Measurements from ENCODE around the gene SLC25A30. TPM values are rescaled to one million over a fixed set of nuclear protein-coding genes. Genes with fewer than 3 reads are reported as not detected.
"Not testable (repeated sequence)": the region's sequence is repeated elsewhere in the genome, so short reads cannot be mapped to it uniquely, and the experiment has no call there.

SLC25A30 gene
- total and polyA plus RNA-seq, 8 donors: 2.9 to 51.9 (median 7.3) TPM

DNA sequence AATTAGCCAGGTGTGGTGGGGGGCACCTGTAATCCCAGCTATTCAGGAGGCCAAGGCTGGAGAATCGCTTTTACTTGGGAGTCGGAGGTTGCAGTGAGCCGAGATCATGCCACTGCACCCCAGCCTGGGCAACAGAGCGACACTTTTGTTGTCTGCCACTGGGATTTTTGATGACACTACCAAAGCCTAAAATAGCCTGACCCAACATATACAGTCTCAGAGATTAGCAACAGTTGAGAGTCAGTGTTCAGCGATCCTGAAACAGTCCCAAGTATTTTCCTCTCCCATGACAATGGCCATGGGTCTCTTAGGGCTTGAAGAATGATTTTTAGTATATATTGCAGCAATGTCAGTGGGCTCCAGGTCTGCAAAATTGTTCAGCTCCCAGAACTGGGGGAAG lies 32.9 kb downstream of the SLC25A30 start:
- H3K27ac ChIP-seq: peak overlapping the region in 1 of 5 donors; percentile 41
- WGBS, 5 donors: 94 to 99% (median 97%) methylated on average over 5 of the region's 5 CpGs
- DNase-seq: no peak
- H3K9me3 ChIP-seq: no peaks in the 10 kb centered on the region
- H3K27me3 ChIP-seq: no peaks in the 10 kb centered on the region
- H3K4me3 ChIP-seq: no peak overlapping the region
- peaks cover 0 to 29% (median 16%) of the 10 kb centered on the region in 4 donors for H3K36me3 ChIP-seq
- H3K4me1 ChIP-seq: peaks cover 0 to 6% (median 5%) of the 10 kb centered on the region in 4 donors
- TF ChIP-seq POLR2A (IDR thresholded peaks at IDR 0.05) (no peak), EP300 (IDR thresholded peaks at IDR 0.05) (no peak), POLR2AphosphoS5 (IDR thresholded peaks at IDR 0.05) (no peak)
- TF ChIP-seq, protein P1, sequence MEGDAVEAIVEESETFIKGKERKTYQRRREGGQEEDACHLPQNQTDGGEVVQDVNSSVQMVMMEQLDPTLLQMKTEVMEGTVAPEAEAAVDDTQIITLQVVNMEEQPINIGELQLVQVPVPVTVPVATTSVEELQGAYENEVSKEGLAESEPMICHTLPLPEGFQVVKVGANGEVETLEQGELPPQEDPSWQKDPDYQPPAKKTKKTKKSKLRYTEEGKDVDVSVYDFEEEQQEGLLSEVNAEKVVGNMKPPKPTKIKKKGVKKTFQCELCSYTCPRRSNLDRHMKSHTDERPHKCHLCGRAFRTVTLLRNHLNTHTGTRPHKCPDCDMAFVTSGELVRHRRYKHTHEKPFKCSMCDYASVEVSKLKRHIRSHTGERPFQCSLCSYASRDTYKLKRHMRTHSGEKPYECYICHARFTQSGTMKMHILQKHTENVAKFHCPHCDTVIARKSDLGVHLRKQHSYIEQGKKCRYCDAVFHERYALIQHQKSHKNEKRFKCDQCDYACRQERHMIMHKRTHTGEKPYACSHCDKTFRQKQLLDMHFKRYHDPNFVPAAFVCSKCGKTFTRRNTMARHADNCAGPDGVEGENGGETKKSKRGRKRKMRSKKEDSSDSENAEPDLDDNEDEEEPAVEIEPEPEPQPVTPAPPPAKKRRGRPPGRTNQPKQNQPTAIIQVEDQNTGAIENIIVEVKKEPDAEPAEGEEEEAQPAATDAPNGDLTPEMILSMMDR (IDR thresholded peaks at IDR 0.05): no peak
- intact Hi-C loops (cut with DNase I; ENCODE audit: low total_unique reads): no loop called here

DNA sequence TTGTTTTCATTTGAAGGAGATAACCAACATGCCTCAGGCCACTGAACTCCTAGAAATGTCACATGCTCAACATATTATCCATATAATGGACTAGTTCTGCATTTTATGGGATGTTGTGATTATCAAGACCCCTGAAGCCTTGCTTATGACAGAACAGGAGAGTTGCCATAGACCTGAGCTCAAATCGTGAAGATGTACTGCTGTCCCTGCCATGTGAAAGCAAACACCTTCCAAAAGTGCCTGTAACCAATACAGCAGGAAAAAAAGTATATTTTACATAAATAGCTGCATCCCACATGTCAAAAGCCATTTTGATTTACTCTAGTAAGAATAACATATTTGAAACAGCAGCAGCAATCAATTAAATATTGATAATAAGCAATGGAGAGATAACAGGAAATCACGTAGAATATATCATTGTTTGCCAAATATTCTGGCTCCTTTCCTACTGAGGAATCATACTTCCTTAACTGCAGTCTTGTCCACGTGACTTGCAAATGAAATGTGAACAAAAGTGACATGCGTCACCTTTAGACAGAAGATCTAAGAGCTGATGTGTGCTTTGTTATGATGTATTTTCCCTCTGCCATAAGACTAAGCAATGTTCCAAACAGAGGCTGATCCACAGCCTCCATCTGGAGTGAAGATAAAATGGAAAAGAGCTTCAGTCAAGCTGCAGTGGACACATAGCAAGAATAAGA lies 33.5 kb downstream of the SLC25A30 start:
- peaks cover 0 to 6% (median 5%) of the 10 kb centered on the region in 4 donors for H3K4me1 ChIP-seq
- intact Hi-C loops (cut with DNase I; ENCODE audit: low total_unique reads): no loop called here
- H3K27ac ChIP-seq: peak overlapping the region in 1 of 5 donors; percentile 41
- peaks cover 0 to 29% (median 16%) of the 10 kb centered on the region in 4 donors for H3K36me3 ChIP-seq
- no peaks in the 10 kb centered on the region for H3K27me3 ChIP-seq
- no peaks in the 10 kb centered on the region for H3K9me3 ChIP-seq
- WGBS, 5 donors: 33 to 58% (median 51%) methylated on average over 4 of the region's 4 CpGs
- TF ChIP-seq POLR2AphosphoS5 (IDR thresholded peaks at IDR 0.05) (peak in 1 of 3 donors; percentile 71), EP300 (IDR thresholded peaks at IDR 0.05) (no peak), POLR2A (IDR thresholded peaks at IDR 0.05) (no peak)
- TF ChIP-seq, protein P1 (IDR thresholded peaks at IDR 0.05): no peak
- no peak overlapping the region for H3K4me3 ChIP-seq
- no peak for DNase-seq

DNA sequence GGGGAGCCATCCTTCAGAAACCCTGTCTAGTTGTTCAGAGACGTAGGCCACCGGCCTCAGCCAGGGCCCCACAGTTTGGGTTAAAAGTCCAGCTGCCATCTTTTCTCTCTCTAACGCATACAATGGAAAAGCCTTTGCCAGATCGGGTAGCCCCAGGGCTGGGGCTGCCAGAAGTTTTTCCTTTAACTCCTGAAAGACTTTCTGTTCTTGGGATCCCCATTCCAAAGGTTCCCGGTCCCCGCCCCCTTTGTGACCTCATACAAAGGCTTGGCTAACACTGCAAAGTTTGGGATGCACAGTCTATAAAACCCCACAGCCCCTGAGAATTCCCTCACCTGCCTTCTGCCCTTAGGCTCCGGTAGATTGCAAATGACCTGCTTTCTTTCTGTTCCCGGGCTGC lies 35.4 kb downstream of the SLC25A30 start:
- H3K4me3 ChIP-seq; intact Hi-C loops (cut with DNase I; ENCODE audit: low total_unique reads); DNase-seq; H3K9me3 ChIP-seq; H3K27ac ChIP-seq; H3K4me1 ChIP-seq; H3K27me3 ChIP-seq: not testable (repeated sequence)
- WGBS, 5 donors: 65 to 93% (median 76%) methylated on average over 2 to 8 of the region's 8 CpGs
- H3K36me3 ChIP-seq: peaks cover 0 to 29% (median 16%) of the 10 kb centered on the region in 4 donors

DNA sequence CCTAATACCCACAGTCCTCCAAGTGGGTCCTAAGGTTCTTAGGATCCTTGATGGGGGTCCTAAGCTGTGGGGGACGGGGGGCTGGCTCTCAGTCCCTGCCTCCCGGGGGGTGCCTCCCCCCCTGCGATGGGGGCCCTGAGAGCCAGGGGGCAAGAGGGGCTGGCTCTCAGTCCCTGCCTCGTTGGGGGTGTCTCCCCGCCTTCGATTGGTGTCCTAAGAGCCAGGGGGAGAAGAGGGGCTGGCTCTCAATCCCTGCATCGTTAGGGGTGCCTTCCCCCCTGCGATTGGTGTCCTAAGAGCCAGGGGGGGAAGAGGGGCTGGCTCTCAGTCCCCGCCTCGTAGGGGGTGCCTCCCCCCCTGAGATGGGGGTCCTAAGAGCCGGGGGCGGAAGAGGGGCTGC lies 37.0 kb downstream of the SLC25A30 start:
- H3K4me1 ChIP-seq: peaks cover 0 to 6% (median 5%) of the 10 kb centered on the region in 4 donors
- no peaks in the 10 kb centered on the region for H3K9me3 ChIP-seq
- H3K4me3 ChIP-seq: no peak overlapping the region
- H3K36me3 ChIP-seq: peaks cover 0 to 24% (median 12%) of the 10 kb centered on the region in 4 donors
- no peak for DNase-seq
- intact Hi-C loops (cut with DNase I; ENCODE audit: low total_unique reads): no loop called here
- no peaks in the 10 kb centered on the region for H3K27me3 ChIP-seq
- TF ChIP-seq, protein P1 (IDR thresholded peaks at IDR 0.05): no peak
- TF ChIP-seq POLR2A (IDR thresholded peaks at IDR 0.05): no peak
- TF ChIP-seq EP300 (IDR thresholded peaks at IDR 0.05): no peak
- no peak for TF ChIP-seq POLR2AphosphoS5 (IDR thresholded peaks at IDR 0.05)
- no peak overlapping the region for H3K27ac ChIP-seq
- 79 to 95% (median 87%) methylated on average over 4 to 11 of the region's 12 CpGs; no CpG with 5 or more reads in 1 of the 5 donors for WGBS, 5 donors

DNA sequence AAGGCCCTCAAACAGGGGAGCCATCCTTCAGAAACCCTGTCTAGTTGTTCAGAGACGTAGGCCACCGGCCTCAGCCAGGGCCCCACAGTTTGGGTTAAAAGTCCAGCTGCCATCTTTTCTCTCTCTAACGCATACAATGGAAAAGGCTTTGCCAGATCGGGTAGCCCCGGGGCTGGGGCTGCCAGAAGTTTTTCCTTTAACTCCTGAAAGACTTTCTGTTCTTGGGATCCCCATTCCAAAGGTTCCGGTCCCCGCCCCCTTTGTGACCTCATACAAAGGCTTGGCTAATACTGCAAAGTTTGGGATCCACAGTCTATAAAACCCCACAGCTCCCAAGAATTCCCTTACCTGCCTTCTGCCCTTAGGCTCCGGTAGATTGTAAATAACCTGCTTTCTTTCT lies 37.5 kb downstream of the SLC25A30 start:
- H3K4me3 ChIP-seq; H3K9me3 ChIP-seq; H3K27me3 ChIP-seq; H3K27ac ChIP-seq; DNase-seq; H3K4me1 ChIP-seq; intact Hi-C loops (cut with DNase I; ENCODE audit: low total_unique reads): not testable (repeated sequence)
- H3K36me3 ChIP-seq: peaks cover 0 to 24% (median 10%) of the 10 kb centered on the region in 4 donors
- 68 to 83% (median 69%) methylated on average over 5 to 6 of the region's 8 CpGs for WGBS, 5 donors

DNA sequence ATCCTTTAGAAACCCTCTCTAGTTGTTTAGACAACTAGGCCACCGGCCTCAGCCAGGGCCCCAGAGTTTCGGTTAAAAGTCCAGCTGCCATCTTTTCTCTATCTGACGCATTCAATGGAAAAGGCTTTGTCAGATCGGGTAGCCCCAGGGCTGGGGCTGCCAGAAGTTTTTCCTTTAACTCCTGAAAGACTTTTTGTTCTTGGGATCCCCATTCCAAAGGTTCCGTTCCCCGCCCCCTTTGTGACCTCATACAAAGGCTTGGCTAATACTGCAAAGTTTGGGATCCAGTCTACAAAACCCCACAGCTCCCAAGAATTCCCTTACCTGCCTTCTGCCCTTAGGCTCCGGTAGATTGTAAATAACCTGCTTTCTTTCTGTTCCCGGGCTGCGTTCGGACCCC lies 38.7 kb downstream of the SLC25A30 start:
- H3K4me1 ChIP-seq; H3K27ac ChIP-seq; DNase-seq; H3K9me3 ChIP-seq; H3K27me3 ChIP-seq; H3K4me3 ChIP-seq; intact Hi-C loops (cut with DNase I; ENCODE audit: low total_unique reads): not testable (repeated sequence)
- H3K36me3 ChIP-seq: peaks cover 0 to 12% (median 4%) of the 10 kb centered on the region in 4 donors
- WGBS, 5 donors: 89 to 93% (median 91%) methylated on average over 7 to 9 of the region's 10 CpGs

DNA sequence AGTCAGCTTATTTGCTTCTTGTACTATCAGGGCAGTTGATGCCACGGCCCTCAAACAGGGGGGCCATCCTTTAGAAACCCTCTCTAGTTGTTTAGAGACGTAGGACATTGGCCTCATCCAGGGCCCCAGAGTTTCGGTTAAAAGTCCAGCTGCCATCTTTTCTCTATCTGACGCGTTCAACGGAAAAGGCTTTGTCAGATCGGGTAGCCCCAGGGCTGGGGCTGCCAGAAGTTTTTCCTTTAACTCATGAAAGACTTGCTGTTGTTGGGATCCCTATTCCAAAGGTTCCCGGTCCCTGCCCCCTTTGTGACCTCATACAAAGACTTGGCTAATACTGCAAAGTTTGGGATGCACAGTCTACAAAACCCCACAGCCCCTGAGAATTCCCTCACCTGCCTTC lies 39.4 kb downstream of the SLC25A30 start:
- DNase-seq; H3K36me3 ChIP-seq; H3K4me3 ChIP-seq; H3K27me3 ChIP-seq; intact Hi-C loops (cut with DNase I; ENCODE audit: low total_unique reads); H3K27ac ChIP-seq; H3K4me1 ChIP-seq; H3K9me3 ChIP-seq: not testable (repeated sequence)
- WGBS, 5 donors: 91 to 94% (median 91%) methylated on average over 8 of the region's 8 CpGs

DNA sequence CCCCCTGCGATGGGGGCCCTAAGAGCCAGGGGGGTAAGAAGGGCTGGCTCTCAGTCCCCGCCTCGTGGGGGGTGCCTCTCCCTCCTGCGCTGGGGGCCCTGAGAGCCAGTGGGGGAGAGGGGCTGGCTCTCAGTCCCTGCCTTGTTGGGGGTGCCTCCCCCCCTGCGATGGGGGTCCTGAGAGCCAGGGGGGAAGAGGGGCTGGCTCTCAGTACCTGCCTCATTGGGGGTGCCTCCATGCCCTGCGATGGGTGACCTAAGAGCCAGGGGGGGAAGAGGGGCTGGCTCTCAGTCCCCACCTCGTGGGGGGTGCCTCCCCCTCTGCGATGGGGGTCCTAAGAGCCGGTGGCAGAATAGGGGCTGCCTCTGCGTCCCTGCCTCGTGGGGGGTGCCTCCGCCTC lies 40.9 kb downstream of the SLC25A30 start:
- H3K27me3 ChIP-seq; H3K36me3 ChIP-seq; DNase-seq; H3K9me3 ChIP-seq; H3K4me3 ChIP-seq; intact Hi-C loops (cut with DNase I; ENCODE audit: low total_unique reads); H3K27ac ChIP-seq; H3K4me1 ChIP-seq: not testable (repeated sequence)
- 90 to 100% (median 93%) methylated on average over 2 to 12 of the region's 12 CpGs; no CpG with 5 or more reads in 1 of the 5 donors for WGBS, 5 donors

All from stomach (tissue), 9 donors.